ENCODE measurements around the gene CD300A.

The CD300A gene

GRCh38 chr17:74466111-74466827 is at the start of gene CD300A:
Gene CD300A (plus strand): TSS chr17:74466634. CDS start chr17:74466704, 70 bp downstream.
- DNase-seq (ENCODE audit: low spot score), result no peak
- FAIRE-seq, result no peak

GRCh38 chr17:74417178-74418045 is 49.0 kb upstream of the CD300A start:
- DNase-seq (ENCODE audit: low spot score) (peak; percentile 74), FAIRE-seq (peak; percentile 35)

- FAIRE-seq (no peak), DNase-seq (ENCODE audit: low spot score) (no peak)
These were observed 46.5 kb upstream of the CD300A start for GRCh38 chr17:74419928-74420411.

GRCh38 chr17:74424117-74424516 is 42.3 kb upstream of the CD300A start:
- no peak for FAIRE-seq
- DNase-seq (ENCODE audit: low spot score), result no peak

GRCh38 chr17:74424657-74425056 is 41.8 kb upstream of the CD300A start:
- DNase-seq (ENCODE audit: low spot score) (no peak), FAIRE-seq (no peak)

GRCh38 chr17:74426551-74427047 is 39.8 kb upstream of the CD300A start:
- DNase-seq (ENCODE audit: low spot score), result no peak
- FAIRE-seq, result no peak

GRCh38 chr17:74427048-74427762 is 39.2 kb upstream of the CD300A start:
- FAIRE-seq (no peak), DNase-seq (ENCODE audit: low spot score) (no peak)

- no peak for FAIRE-seq
These were observed 38.7 kb upstream of the CD300A start for GRCh38 chr17:74427763-74428153.

GRCh38 chr17:74429604-74430384 is 36.6 kb upstream of the CD300A start:
- FAIRE-seq (no peak), DNase-seq (ENCODE audit: low spot score) (no peak)

More at GRCh38 chr17:74427763-74428153, 38.7 kb upstream of the CD300A start:
- DNase-seq (ENCODE audit: low spot score), result no peak

GRCh38 chr17:74430385-74430705 is 36.1 kb upstream of the CD300A start:
- FAIRE-seq (no peak), DNase-seq (ENCODE audit: low spot score) (no peak)

GRCh38 chr17:74430706-74431567 is 35.5 kb upstream of the CD300A start:
- DNase-seq (ENCODE audit: low spot score) (peak; percentile 81), FAIRE-seq (no peak)

GRCh38 chr17:74431568-74432423 is 34.6 kb upstream of the CD300A start, which contains the start of gene GPRC5C:
Gene GPRC5C (plus strand): TSS chr17:74432088. CDS start chr17:74439777, 7,689 bp downstream.
- FAIRE-seq (peak; percentile 91), DNase-seq (ENCODE audit: low spot score) (peak; percentile 91)

GRCh38 chr17:74432424-74432690 is 34.1 kb upstream of the CD300A start:
- FAIRE-seq (no peak), DNase-seq (ENCODE audit: low spot score) (no peak)

- no peak for FAIRE-seq
- DNase-seq (ENCODE audit: low spot score), result no peak
These were observed 33.6 kb upstream of the CD300A start for GRCh38 chr17:74432766-74433391.

GRCh38 chr17:74433421-74434121 is 32.9 kb upstream of the CD300A start:
- no peak for FAIRE-seq
- DNase-seq (ENCODE audit: low spot score), result no peak

- no peak for DNase-seq (ENCODE audit: low spot score)
- FAIRE-seq, result no peak
These were observed 30.6 kb upstream of the CD300A start for GRCh38 chr17:74435775-74436359.

- FAIRE-seq, result no peak
- DNase-seq (ENCODE audit: low spot score), result no peak
These were observed 28.7 kb upstream of the CD300A start for GRCh38 chr17:74437702-74438101.

Data from urothelium cell line (cell line).